B cell (primary cell): ENCODE results near the gene TPCN2. TPM values are rescaled to one million over a fixed set of nuclear protein-coding genes. Genes with fewer than 3 reads are reported as not detected.

Experiments used
- ATAC-seq: fragments of 200-7000 bp; cut with Tn5 transposase; one replicate; pipeline ENCODE4 v1.10.0; 2021; ENCODE audit warnings: low read depth, mild to moderate bottlenecking, moderate number of reproducible peaks, moderate library complexity
- CTCF ChIA-PET: fragments of 350-600 bp; sonication (Branson Sonifier 250); formaldehyde crosslinking; loops from one replicate; lab custom pipeline; 2021; ENCODE audit warnings: antibody characterized with exemption, inconsistent platforms; lab: Charles Lee
- POLR2A ChIA-PET: fragments of 350-600 bp; sonication (Branson Sonifier 250); formaldehyde crosslinking; loops from one replicate; lab custom pipeline; 2021; ENCODE audit warnings: antibody characterized with exemption; lab: Charles Lee
- DNase-seq: peaks from one replicate; pipeline ENCODE4 v3.0.0; 2013
- H2AFZ ChIP-seq: 2 replicates; pipeline ENCODE4 v1.6.1; 2012; ENCODE audit warnings: mild to moderate bottlenecking, low read depth, low read length; ENCODE audit not compliant: insufficient read depth, poor library complexity, severe bottlenecking
- H3K27ac ChIP-seq, 2 donors: 1 replicate in 1 of 2; 2 replicates in 1 of 2; pipeline ENCODE4 v1.5.1; 2012 to 2013; ENCODE audit warnings: low read length in 2 of 2, mild to moderate bottlenecking in 2 of 2, moderate library complexity in 1 of 2
- H3K27me3 ChIP-seq, 4 experiments: fragments of 200-600 bp in 1 of 4; sonication (generic) in 1 of 4; replicated peaks in 1 of 4; 1 replicate in 2 of 4; 2 replicates in 2 of 4; pipeline versions ENCODE4 v1.6.1 to v1.7.0; 2013 to 2016; ENCODE audit warnings: low read length in 3 of 4, mild to moderate bottlenecking in 2 of 4, mixed read lengths in 1 of 4, moderate library complexity in 1 of 4; ENCODE audit not compliant: insufficient read depth in 4 of 4, control insufficient read depth in 3 of 4; ENCODE audit errors: control extremely low read depth in 1 of 4
- H3K36me3 ChIP-seq, 2 experiments: replicated peaks in 1 of 2; 1 replicate in 1 of 2; 2 replicates in 1 of 2; pipeline versions ENCODE4 v1.6.1 to v1.7.1; 2013; ENCODE audit warnings: low read length in 1 of 2; ENCODE audit not compliant: insufficient read depth in 2 of 2, control insufficient read depth in 1 of 2; ENCODE audit errors: control extremely low read depth in 1 of 2, extremely low read depth in 1 of 2
- H3K4me1 ChIP-seq, 2 donors: fragments of 200-600 bp in 1 of 2; sonication (generic) in 1 of 2; 1 replicate in 1 of 2; 2 replicates in 1 of 2; pipeline versions ENCODE4 v1.5.1 to v1.6.1; 2013 to 2017; ENCODE audit warnings: low read length in 2 of 2; ENCODE audit not compliant: control insufficient read depth in 2 of 2, insufficient read depth in 2 of 2
- H3K4me2 ChIP-seq: replicated peaks from 2 replicates; pipeline ENCODE3; 2012; ENCODE audit warnings: mild to moderate bottlenecking, low read depth, low read length; ENCODE audit not compliant: poor library complexity, severe bottlenecking
- H3K4me3 ChIP-seq, 5 experiments: fragments of 200-600 bp in 1 of 5; sonication (generic) in 1 of 5; 1 replicate in 3 of 5; 2 replicates in 2 of 5; pipeline versions ENCODE4 v1.5.1 to v1.7.0; 2011 to 2016; ENCODE audit warnings: low read length in 4 of 5, mild to moderate bottlenecking in 4 of 5, low read depth in 2 of 5, control low read depth in 1 of 5, moderate library complexity in 1 of 5; ENCODE audit not compliant: insufficient read depth in 1 of 5; ENCODE audit errors: control extremely low read depth in 1 of 5, extremely low read depth in 1 of 5
- H3K79me2 ChIP-seq: fragments of 200-600 bp; sonication (generic); one replicate; pipeline ENCODE4 v1.6.0; 2016; ENCODE audit warnings: low read length; ENCODE audit not compliant: control insufficient read depth, insufficient read depth
- H3K9ac ChIP-seq: fragments of 200-600 bp; sonication (generic); 2 replicates; pipeline ENCODE4 v1.6.1; 2017; ENCODE audit warnings: mild to moderate bottlenecking, low read length, moderate library complexity
- H3K9me3 ChIP-seq, 3 donors: one replicate each; pipeline versions ENCODE4 v1.6.1 to v1.7.1; 2013; ENCODE audit warnings: low read length in 2 of 3; ENCODE audit not compliant: control insufficient read depth in 2 of 3, insufficient read depth in 1 of 3; ENCODE audit errors: control extremely low read depth in 1 of 3
- H4K20me1 ChIP-seq: 2 replicates; pipeline ENCODE4 v1.6.0; 2012; ENCODE audit warnings: mild to moderate bottlenecking, low read length; ENCODE audit not compliant: insufficient read depth, control insufficient read depth, poor library complexity, severe bottlenecking
- H3K27ac Mint-ChIP-seq: one replicate; pipeline ENCODE4 v1.8.0; 2021; ENCODE audit warnings: mixed read lengths
- H3K27me3 Mint-ChIP-seq: one replicate; pipeline ENCODE4 v1.8.0; 2021; ENCODE audit warnings: mixed read lengths
- H3K4me1 Mint-ChIP-seq: one replicate; pipeline ENCODE4 v1.8.0; 2021; ENCODE audit warnings: mixed read lengths
- H3K4me3 Mint-ChIP-seq: one replicate; pipeline ENCODE4 v1.8.0; 2021; ENCODE audit warnings: mixed read lengths
- H3K9me3 Mint-ChIP-seq: one replicate; pipeline ENCODE4 v1.8.0; 2022; ENCODE audit warnings: mixed read lengths; ENCODE audit not compliant: insufficient read depth
- EZH2 ChIP-seq: IDR thresholded peaks from 2 replicates; pipeline ENCODE4 v1.6.1; 2012; ENCODE audit warnings: borderline replicate concordance, low read depth, mild to moderate bottlenecking, moderate library complexity, low read length; ENCODE audit not compliant: insufficient read depth, poor library complexity, severe bottlenecking
- WGBS: methylation state at CpG from one replicate; pipeline ENCODE4 v1.1.5; 2013; ENCODE audit warnings: missing lambda C conversion rate; ENCODE audit not compliant: insufficient coverage; 5-methylcytosine and 5-hydroxymethylcytosine counted together
- intact Hi-C: fragments of 100-400 bp; cut with micrococcal nuclease; formaldehyde crosslinking; loops from one replicate; pipeline ENCODE4 v1.10.0; 2022
- polyA plus RNA-seq: library from polyadenylated mRNA; depleted of rRNA; stranded (reverse); fragments of >200 nt; gene quantifications from 2 replicates; pipeline ENCODE4 v1.2.3, GENCODE V29; 2012
- total RNA-seq, 2 donors: library from RNA; stranded (reverse); fragments of 120-200 nt in 1 of 2; gene quantifications; 1 replicate in 1 of 2; 2 replicates in 1 of 2; pipeline versions ENCODE4 v1.2.3 to v1.2.4, GENCODE V29; 2013 to 2022
- TF ChIP-seq, protein P1 (sequence below): fragments of 200-600 bp; IDR thresholded peaks from one replicate; pipeline ENCODE4 v1.8.0; 2022; ENCODE audit warnings: antibody characterized with exemption, mild to moderate bottlenecking

Gene TPCN2
- total and polyA plus RNA-seq, 2 donors (not counting 1 experiment from before 2014, with no cell fraction given): 16.8 to 71.4 TPM

DNA sequence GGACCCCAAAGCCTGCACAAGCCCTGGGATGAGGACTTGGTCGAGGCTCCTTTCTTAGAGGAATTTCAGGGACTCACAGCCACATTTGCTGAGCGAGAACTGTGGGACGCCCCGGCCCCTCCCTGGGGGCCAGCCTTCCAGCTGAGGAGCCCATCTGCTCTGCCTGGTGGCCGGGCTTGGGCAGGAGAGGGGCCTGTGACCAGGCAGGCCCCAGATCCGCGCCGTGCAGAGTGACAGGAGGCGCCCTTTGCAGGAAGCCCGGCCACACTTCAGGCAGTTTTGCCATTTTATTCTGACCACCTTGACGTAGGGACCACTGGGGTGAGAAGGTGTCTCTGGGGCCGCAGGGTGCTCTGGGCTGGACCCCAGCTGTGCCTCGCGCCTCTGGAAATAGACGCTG is 35.6 kb downstream of the TPCN2 start:
- Histone ChIP-seq H2AFZ (no peak overlapping the region), H3K36me3 (peaks cover 1 to 11% of the 10 kb centered on the region in 2 experiments), H3K4me3 (no peak overlapping the region), H3K4me1 (peaks cover 4 to 13% of the 10 kb centered on the region in 2 donors), H4K20me1 (peaks cover 11% of the 10 kb centered on the region), H3K27me3 (no peaks in the 10 kb centered on the region), H3K4me2 (no peak overlapping the region), H3K27ac (no peak overlapping the region), H3K79me2 (no peaks in the 10 kb centered on the region), H3K9ac (no peak overlapping the region), H3K9me3 (no peaks in the 10 kb centered on the region)
- Mint-ChIP-seq H3K4me3 (no peak overlapping the region), H3K27ac (no peak overlapping the region), H3K27me3 (no peaks in the 10 kb centered on the region), H3K9me3 (no peaks in the 10 kb centered on the region), H3K4me1 (peaks cover 8% of the 10 kb centered on the region)
- no peak for ATAC-seq
- 91% methylated on average over 15 of the region's 15 CpGs for WGBS
- CTCF ChIA-PET: no interaction called here
- TF ChIP-seq EZH2: no peak
- TF ChIP-seq, protein P1, sequence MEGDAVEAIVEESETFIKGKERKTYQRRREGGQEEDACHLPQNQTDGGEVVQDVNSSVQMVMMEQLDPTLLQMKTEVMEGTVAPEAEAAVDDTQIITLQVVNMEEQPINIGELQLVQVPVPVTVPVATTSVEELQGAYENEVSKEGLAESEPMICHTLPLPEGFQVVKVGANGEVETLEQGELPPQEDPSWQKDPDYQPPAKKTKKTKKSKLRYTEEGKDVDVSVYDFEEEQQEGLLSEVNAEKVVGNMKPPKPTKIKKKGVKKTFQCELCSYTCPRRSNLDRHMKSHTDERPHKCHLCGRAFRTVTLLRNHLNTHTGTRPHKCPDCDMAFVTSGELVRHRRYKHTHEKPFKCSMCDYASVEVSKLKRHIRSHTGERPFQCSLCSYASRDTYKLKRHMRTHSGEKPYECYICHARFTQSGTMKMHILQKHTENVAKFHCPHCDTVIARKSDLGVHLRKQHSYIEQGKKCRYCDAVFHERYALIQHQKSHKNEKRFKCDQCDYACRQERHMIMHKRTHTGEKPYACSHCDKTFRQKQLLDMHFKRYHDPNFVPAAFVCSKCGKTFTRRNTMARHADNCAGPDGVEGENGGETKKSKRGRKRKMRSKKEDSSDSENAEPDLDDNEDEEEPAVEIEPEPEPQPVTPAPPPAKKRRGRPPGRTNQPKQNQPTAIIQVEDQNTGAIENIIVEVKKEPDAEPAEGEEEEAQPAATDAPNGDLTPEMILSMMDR: no peak
- no peak for DNase-seq
- intact Hi-C loops: no loop called here
- POLR2A ChIA-PET: no interaction called here

DNA sequence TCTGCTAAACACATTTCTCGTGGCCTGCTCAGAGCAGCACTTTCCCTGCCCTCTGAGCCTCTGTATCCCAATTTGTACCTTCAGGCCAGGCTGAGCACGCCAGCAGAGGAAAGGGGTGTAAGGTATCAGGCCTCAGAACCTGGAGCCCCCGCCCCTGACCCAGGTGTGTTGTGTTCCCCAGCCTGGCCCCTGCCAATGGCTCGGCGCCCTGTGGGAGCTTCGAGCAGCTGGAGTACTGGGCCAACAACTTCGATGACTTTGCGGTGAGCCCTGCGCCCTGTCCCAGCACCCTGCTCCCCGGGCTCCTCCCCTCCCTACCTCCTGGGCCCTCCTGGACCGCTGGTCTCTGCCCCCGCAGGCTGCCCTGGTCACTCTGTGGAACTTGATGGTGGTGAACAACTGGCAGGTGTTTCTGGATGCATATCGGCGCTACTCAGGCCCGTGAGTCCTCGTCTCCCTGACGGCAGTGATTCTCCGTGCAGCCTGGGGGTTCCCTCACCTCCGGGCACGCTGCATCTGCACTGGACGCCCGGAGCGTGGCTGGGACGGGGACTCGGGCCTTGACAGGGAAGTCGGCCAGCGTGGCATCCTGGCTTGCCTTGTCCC is 36.9 kb downstream of the TPCN2 start:
- H3K4me3 ChIP-seq: no peak overlapping the region
- POLR2A ChIA-PET: no interaction called here
- 93% methylated on average over 25 of the region's 27 CpGs for WGBS
- DNase-seq (no peak), ATAC-seq (no peak)
- CTCF ChIA-PET: interaction anchor here (0.7 kb wide), 1 partner anchor 181 kb away, joined by 3 read pairs; no protein-coding TSS in a partner anchor
- H3K27ac ChIP-seq: no peak overlapping the region
- peaks cover 4% of the 10 kb centered on the region for H3K4me1 Mint-ChIP-seq
- H3K4me2 ChIP-seq: no peak overlapping the region
- peaks cover 0 to 4% of the 10 kb centered on the region in 2 donors for H3K4me1 ChIP-seq
- no peaks in the 10 kb centered on the region for H3K27me3 ChIP-seq
- intact Hi-C loops: no loop called here
- no peaks in the 10 kb centered on the region for H3K9me3 Mint-ChIP-seq
- H3K27me3 Mint-ChIP-seq: no peaks in the 10 kb centered on the region
- H4K20me1 ChIP-seq: peaks cover 11% of the 10 kb centered on the region
- no peak overlapping the region for H3K4me3 Mint-ChIP-seq
- H3K9me3 ChIP-seq: no peaks in the 10 kb centered on the region
- TF ChIP-seq, protein P1: no peak
- no peak for TF ChIP-seq EZH2
- H3K9ac ChIP-seq: no peak overlapping the region
- H3K36me3 ChIP-seq: peaks cover 1 to 8% of the 10 kb centered on the region in 2 experiments
- H3K27ac Mint-ChIP-seq: no peak overlapping the region
- no peak overlapping the region for H2AFZ ChIP-seq
- H3K79me2 ChIP-seq: no peaks in the 10 kb centered on the region
